Measurements from ENCODE around the gene UBALD1. TPM values are rescaled to one million over a fixed set of nuclear protein-coding genes. Genes with fewer than 3 reads are reported as not detected.

UBALD1 gene
- total RNA-seq, 4 donors from 2014 or later = 5.5 to 16.3 (median 6.7) TPM

DNA sequence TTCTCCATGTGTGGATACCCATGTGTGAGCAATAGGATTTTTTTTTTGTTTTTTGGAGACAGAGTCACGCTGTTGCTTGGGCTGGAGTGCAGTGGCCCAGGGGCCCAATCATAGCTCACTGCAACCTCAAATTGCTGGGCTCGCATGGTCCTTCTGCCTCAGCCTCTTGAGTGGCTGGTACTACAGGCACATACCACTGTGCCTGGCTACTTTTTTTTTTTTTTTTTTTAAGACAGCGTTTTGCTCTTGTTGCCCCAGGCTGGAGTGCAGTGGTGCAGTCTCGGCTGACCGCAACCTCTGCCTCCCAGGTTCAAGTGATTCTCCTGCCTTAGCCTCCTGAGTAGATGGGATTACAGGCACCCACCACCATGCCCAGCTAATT lies 26.6 kb upstream of the UBALD1 start:
- TF ChIP-seq, protein P1, sequence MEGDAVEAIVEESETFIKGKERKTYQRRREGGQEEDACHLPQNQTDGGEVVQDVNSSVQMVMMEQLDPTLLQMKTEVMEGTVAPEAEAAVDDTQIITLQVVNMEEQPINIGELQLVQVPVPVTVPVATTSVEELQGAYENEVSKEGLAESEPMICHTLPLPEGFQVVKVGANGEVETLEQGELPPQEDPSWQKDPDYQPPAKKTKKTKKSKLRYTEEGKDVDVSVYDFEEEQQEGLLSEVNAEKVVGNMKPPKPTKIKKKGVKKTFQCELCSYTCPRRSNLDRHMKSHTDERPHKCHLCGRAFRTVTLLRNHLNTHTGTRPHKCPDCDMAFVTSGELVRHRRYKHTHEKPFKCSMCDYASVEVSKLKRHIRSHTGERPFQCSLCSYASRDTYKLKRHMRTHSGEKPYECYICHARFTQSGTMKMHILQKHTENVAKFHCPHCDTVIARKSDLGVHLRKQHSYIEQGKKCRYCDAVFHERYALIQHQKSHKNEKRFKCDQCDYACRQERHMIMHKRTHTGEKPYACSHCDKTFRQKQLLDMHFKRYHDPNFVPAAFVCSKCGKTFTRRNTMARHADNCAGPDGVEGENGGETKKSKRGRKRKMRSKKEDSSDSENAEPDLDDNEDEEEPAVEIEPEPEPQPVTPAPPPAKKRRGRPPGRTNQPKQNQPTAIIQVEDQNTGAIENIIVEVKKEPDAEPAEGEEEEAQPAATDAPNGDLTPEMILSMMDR (IDR thresholded peaks at IDR 0.05) = no peak
- no peak for DNase-seq (ENCODE audit: low spot score)
- no peak for ATAC-seq (ENCODE audit: low FRiP score)

DNA sequence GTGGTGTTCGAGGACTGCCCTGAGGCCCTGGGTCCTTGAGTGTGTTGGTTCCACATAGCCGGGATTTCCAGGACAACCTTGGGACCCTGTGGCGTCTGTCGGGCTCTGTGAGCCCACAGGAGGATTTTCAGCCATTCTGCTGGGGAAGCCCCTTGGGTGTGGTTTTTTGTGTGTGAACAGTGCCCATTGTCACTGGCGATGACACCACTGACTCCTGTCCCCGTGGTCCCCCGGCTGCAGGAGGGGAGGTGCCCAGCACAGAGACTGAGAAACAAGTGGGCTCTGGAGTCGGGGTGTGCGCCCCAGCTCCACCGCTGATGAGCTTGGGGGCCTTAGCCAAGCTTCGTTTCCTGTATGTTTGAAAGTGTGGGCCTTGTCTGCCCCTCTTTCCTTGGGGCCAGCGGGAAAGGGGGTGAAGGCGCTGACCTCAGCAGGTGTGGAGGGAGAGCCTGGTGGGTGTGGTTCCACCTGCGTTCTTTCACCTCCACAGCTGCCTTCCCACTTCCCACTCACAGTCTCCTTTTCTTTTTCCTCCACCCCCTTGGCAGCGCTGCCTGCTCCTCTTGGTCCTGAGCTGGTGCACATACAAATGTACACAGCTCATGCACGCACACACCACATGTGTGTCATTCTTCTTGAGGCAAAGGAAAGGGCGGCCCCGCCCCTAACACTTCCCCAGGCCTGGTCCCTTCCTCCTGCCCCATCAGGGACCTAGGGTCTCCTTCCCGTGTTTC lies 26.1 kb upstream of the UBALD1 start:
- DNase-seq (ENCODE audit: low spot score) (no peak), ATAC-seq (ENCODE audit: low FRiP score) (no peak)
- TF ChIP-seq, protein P1 (IDR thresholded peaks at IDR 0.05) = no peak

DNA sequence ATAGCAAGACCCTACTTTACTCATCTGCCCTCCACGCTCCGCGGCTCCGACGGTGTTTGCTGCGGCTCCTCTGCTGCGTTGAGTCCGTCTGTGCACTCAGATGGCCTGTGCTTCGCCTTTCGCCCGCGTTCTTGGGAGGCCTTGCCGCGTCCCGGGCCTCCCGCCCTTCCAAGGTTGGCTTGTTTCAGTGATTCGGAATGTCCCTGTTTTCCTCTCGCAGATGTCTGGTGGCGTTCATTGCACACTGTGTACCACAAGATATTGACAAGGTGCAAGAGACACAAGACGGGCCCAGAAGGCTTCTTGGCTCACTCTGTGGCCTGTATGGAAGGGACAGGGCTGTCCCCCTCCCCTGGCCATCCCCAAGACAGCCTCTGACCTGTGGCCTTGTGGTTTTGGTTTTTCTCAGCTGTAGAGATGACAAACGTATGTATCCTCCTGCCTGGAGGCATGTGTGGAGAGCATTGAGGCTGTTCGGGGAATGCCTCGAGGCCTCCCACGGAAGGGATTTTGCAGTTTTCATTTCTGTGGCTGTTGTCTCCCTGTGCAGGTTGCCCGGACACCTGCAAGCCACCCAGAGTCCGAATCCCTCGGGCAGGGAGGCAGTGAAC lies 25.3 kb upstream of the UBALD1 start:
- TF ChIP-seq, protein P1 (IDR thresholded peaks at IDR 0.05) = no peak
- ATAC-seq (ENCODE audit: low FRiP score) = no peak

DNA sequence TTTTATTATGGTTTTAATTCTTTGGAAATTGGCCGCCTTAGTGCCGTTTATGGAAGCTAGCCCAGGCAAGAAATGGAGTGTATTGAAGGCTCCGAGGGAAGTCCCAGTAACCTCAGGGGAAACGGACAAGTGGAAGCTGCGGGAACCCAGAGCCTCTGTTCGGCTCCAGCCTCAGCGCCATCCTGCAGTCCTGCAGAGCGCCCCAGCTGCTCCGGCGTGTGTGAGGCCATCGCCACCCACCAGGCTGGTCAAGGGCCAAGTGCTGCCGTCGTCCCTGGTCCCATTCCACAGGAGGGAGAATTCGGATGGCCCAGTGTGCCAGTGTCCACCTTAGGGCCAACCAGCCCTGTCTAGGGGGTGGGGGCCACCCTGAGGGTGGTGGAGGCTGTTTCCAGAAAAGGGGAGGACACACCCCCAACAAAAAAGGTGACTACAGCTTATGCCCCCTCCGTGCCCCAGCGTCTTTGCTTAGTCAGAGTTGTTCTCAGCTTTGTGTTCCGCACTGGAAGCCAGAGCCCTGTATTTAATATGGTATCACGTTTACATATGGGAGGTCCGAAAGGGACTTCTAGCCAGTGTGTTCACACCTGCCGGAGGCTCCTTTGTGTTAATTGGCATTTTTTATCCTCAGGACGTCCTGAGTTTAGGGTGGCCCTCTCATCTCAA lies 22.9 kb upstream of the UBALD1 start:
- TF ChIP-seq, protein P1 (IDR thresholded peaks at IDR 0.05) = no peak
- DNase-seq (ENCODE audit: low spot score) (no peak), ATAC-seq (ENCODE audit: low FRiP score) (no peak)

More for the DNA sequence above, 25.3 kb upstream of the UBALD1 start:
- DNase-seq (ENCODE audit: low spot score) = no peak

DNA sequence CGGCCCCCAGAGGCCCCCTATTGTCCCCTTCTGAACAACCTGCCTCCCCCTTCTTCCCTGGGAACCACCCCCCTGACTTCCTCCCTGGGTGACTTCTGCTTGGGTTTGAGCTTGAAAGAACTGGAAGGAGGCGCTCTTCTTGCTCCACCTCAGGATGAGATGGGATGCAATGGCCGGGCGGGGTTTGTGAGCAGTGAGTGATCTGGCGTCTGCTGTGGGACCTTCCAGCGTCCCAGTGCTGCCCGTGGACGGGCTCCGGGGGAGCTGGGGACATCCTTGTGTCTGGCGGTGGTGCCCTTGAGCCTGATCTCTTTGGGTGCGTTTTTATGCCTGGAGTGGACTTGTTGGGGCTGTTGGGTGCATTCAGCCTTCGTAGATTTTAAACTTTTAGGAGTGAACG lies 21.5 kb upstream of the UBALD1 start:
- TF ChIP-seq, protein P1 (IDR thresholded peaks at IDR 0.05) = no peak
- ATAC-seq (ENCODE audit: low FRiP score) (no peak), DNase-seq (ENCODE audit: low spot score) (no peak)

DNA sequence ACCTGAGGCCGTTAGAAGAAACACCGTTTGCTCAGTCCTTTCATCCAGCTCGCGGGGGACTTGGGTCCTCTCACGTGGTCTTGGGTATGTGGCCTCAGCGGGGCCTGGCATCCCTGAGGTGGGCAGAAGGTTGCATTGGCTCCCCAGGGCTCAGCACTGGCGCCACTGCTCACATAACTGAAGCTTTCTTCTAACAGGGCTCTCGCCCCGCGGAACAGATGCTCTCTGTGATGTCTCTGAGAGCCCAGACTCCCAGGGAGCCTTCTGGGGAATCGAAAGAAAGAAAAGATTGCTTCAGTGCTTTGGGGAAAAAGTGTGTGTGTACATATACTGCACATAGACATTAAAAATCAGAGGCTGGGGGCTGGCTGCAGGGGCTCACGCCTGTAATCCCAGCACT lies 20.1 kb upstream of the UBALD1 start:
- TF ChIP-seq, protein P1 (IDR thresholded peaks at IDR 0.05) = no peak
- ATAC-seq (ENCODE audit: low FRiP score) (no peak), DNase-seq (ENCODE audit: low spot score) (no peak)
